D721Med (cell line): ENCODE results near the gene BCAR1.
"Not testable (repeated sequence)": the region's sequence is repeated elsewhere in the genome, so short reads cannot be mapped to it uniquely, and the experiment has no call there.

Source experiments
- DNase-seq: peaks from one replicate; pipeline ENCODE4 v3.0.0; 2011; ENCODE audit warnings: low spot score; ENCODE audit not compliant: insufficient read length
- FAIRE-seq: peaks from 2 replicates; lab custom pipeline; 2011; peaks lifted over from hg19 to GRCh38; lab: Jason Lieb, UNC
- TF ChIP-seq, protein P1 (sequence below): IDR thresholded peaks from 2 replicates; pipeline ENCODE4 v1.5.1; 2012; ENCODE audit warnings: mild to moderate bottlenecking, control low read depth; ENCODE audit not compliant: insufficient read depth; ENCODE audit errors: missing control alignments

Gene BCAR1

DNA sequence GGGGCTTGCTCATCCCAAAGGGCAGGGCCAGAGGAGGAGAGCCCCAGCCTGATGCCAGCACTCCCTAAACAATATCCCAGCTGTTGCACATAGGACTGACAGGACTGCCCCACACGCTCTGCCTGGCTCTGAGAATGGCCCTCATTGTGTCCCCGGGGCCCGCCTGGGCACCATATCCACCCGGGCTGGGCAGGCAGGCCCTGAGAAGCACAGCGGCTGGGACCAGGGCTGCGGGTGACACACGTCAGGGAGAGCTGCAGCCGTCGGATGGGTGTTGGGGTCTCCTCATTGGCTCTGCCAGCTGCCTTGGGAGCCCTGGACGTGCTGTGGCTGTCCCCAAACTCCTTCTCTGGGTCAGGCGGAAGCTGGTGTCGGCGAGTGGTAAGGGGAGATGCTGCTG, 4.2 kb downstream of the BCAR1 start:
- no peak for DNase-seq
- no peak for FAIRE-seq
- TF ChIP-seq, protein P1, sequence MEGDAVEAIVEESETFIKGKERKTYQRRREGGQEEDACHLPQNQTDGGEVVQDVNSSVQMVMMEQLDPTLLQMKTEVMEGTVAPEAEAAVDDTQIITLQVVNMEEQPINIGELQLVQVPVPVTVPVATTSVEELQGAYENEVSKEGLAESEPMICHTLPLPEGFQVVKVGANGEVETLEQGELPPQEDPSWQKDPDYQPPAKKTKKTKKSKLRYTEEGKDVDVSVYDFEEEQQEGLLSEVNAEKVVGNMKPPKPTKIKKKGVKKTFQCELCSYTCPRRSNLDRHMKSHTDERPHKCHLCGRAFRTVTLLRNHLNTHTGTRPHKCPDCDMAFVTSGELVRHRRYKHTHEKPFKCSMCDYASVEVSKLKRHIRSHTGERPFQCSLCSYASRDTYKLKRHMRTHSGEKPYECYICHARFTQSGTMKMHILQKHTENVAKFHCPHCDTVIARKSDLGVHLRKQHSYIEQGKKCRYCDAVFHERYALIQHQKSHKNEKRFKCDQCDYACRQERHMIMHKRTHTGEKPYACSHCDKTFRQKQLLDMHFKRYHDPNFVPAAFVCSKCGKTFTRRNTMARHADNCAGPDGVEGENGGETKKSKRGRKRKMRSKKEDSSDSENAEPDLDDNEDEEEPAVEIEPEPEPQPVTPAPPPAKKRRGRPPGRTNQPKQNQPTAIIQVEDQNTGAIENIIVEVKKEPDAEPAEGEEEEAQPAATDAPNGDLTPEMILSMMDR, result no peak

DNA sequence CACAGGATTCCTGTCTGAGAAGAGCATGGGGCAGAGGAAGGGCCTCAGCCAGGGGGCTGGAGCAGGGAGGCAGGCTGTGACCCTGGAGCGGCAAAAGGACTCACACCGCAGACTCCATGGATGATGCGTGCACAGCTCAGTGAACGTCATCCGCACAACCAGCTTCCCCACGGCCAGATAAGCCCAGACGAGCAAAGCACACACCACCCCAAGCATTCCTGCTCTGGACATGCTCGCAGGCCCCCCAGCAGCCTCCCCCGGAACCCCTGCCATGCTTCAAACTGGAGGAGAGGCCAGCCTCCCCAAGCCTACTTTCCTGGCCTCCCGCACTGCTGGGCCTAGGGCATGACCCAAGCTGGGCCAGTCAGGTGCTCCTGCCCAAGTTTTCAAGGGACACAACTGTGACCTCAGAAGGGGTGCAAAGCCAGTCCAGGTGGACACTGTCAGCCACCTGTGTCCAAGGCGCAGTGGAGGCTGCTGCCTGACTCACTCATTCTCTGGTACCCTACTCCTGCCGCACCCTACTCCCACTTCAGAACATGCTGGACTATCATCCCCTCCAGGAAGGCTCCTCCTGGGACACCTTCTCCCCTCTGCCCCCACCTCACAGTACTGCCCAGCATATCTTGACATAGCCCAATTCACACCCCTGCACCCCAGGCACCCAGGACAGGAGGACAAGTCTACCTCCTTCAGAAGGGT, 4.8 kb downstream of the BCAR1 start:
- TF ChIP-seq, protein P1, result no peak
- DNase-seq (no peak), FAIRE-seq (no peak)

DNA sequence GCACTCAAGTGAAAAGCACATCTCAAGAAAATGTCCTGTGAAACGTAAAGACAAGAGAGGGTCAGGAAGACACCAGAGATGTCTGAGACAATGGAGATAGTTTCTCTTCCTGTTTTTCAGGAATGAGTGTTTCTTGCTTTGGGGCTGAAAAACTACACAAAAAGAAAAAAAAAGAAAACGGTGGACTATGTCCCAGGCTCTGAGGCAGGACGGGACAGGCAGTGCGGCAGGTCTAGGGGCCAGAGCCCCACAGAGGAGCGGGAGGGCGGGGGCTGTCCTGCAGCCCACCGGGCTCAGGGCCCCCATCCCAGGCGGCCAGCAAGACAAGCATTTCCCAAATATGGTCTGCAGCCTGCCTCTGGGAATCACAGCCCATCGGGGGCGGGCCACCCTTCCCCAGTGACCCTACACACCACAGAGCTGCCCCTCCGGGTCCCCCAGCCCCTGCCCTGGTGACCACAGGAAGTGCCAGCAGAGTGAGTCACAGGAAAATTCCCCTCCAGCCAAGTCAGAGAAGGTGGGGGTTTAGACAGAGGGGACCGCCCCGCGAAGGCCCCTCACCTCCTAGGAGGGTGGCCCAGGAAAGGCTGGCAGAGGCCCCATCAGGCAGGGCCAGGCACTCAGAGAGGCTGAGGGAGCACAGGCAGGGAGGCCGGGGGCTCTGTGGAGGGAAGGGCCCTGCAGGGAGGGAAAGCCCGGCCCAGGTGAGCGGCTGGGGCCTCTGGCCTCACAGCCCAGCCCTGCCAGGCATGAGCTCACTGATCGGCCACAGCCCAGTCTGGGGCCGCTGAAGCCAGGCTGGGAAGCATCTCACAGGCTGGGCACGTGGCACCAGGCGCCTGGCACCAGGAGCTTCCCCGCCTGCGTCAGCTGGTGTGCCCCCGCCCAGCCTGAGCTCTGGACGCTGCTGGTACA, 6.3 kb downstream of the BCAR1 start:
- FAIRE-seq, result no peak
- TF ChIP-seq, protein P1, result no peak

DNA sequence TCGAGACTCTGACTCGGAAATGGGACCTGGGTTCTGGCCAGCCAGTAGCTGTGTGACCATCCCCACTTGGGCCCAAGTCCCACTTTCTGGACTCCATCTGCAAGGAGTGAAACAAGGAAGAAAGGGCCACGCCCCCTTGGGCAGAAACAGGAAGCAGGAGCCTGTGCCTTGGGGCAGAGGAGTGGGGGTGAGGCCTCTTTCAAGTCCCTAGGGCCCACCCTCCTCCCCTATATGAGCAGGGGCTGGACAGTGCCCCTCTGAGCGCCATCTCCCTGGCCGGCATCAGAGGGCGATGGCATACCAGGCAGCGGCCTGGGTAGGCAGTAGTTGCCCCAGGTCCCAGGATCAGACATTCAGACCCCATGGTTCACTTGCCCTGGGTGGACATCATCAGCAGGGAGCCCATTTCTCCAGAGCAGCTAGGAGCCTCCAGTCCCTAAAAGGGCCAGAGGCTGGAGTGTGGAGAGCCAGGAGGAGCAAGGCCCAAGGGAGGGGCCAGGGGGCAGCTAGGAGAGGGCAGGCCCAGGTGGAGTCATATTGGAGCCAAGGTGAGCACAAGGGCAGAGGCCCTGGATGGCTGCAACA, 7.1 kb downstream of the BCAR1 start:
- DNase-seq, result no peak
- no peak for FAIRE-seq
- TF ChIP-seq, protein P1, result no peak

More for the DNA sequence above, 6.3 kb downstream of the BCAR1 start:
- DNase-seq, result no peak

DNA sequence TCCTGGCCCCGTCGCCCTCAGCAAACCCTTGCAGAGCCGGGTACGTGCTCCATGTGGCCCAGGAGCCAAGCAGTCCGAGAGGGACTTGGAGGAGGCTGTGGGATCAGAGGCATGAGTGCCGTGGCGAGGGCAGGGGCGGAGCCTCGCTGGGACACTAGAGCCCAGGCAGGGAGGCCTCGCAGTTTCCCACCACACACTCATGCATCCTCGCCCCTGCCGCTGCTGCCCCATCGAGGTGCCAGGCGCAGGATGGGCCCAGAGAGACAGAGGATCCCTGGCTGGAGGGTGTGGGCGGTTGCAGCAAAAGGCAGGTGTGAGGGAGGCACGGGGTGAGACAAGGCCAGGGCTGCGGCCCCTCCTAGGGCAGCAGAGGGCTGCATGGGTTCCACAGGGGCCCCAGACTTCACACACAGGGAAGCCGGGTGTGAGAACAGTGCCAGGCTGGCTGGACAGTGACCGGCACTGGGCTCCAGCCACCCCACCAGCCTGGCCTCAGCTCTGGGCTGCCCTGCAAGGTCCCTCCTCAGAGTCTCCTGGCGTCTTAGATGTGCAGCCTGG, 7.7 kb downstream of the BCAR1 start:
- TF ChIP-seq, protein P1, result no peak
- DNase-seq (no peak), FAIRE-seq (no peak)

DNA sequence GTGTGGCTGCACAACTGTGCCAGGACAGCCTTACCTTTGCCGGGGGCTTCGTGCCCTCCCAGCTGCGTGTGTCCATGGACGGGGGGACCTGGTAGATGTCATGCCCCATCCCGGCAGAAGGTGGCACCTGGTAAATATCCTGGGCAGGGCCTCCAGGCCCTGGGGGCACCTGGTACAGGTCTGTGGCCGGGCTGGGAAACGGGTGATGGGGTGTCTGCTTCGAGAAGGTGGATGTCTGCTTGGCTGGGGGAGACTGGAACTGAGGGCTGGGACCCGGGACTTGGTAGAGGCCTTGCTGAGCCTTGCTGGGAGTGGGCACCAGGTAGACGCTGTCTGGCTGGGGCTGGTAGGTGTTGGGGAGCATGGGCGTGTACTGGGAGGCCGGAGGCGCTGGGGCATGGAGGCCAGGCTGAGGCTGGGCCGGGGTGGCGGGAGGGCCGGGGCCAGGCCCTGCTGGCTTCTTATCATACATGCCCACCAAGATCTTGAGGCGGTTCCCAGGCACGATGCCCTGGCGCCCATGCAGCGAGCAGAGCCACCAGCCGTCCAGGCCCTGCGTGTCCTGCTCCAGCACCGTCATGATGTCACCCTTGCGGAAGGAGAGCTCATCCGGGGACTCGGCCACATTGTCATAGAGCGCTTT, 8.9 kb downstream of the BCAR1 start:
- DNase-seq, FAIRE-seq: not testable (repeated sequence)

DNA sequence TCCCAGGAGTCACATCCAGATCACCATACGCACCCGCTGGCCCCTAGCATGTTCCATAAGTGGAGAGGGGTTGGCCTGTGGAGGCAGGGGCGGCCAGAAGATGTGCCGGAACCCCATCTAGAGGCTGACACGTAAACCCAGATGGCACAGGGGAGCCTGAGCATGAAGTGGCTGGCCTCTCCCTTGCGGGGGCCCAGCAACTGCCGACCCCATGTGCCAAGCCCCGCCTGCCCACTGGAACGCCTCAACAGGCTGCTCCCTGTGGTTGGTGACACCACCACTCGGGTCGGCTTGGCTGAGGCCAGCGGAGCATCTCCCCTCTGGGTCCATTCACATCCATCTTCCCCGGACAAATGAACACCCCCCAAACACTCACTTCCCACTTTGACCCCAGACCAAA, 9.5 kb downstream of the BCAR1 start:
- TF ChIP-seq, protein P1, result no peak
- FAIRE-seq (no peak), DNase-seq (no peak)
